GM12878 (cell line): ENCODE results near the gene RAE1. TPM values are rescaled to one million over a fixed set of nuclear protein-coding genes. Genes with fewer than 3 reads are reported as not detected.

Source experiments
- E2F8 ChIP-seq: fragments of 450-650 bp; IDR thresholded peaks from 2 replicates; pipeline ENCODE4 v1.6.1; 2018; ENCODE audit warnings: mild to moderate bottlenecking, low read depth, moderate library complexity; ENCODE audit not compliant: partially characterized antibody
- EGR1 ChIP-seq, 2 experiments: IDR thresholded peaks; 1 replicate in 1 of 2; 2 replicates in 1 of 2; pipeline ENCODE4 v1.6.1; 2011 to 2012; ENCODE audit warnings: low read depth in 2 of 2, low read length in 2 of 2, borderline replicate concordance in 1 of 2, mild to moderate bottlenecking in 1 of 2, moderate library complexity in 1 of 2
- HCFC1 ChIP-seq: fragments of 150-350 bp; IDR thresholded peaks from 2 replicates; pipeline ENCODE4 v1.6.1; 2014; ENCODE audit warnings: low read length
- MTA2 ChIP-seq: fragments of 450-650 bp; IDR thresholded peaks from 2 replicates; pipeline ENCODE4 v1.6.1; 2016; ENCODE audit warnings: low read depth, mild to moderate bottlenecking, moderate library complexity
- RUNX3 ChIP-seq: IDR thresholded peaks from 2 replicates; pipeline ENCODE4 v1.6.1; 2012; ENCODE audit warnings: low read length, inconsistent platforms
- SREBF2 ChIP-seq: IDR thresholded peaks from 2 replicates; pipeline ENCODE4 v1.6.1; 2012; ENCODE audit warnings: mild to moderate bottlenecking, low read length
- STAT3 ChIP-seq: IDR thresholded peaks from 2 replicates; pipeline ENCODE4 v1.6.1; 2011; ENCODE audit warnings: low read depth, low read length, improper control_type of control experiment
- SUPT20H ChIP-seq: IDR thresholded peaks from 2 replicates; pipeline ENCODE4 v1.6.1; 2011; ENCODE audit warnings: low read depth, mild to moderate bottlenecking, low read length, moderate library complexity, borderline replicate concordance; ENCODE audit not compliant: control insufficient read depth
- TCF12 ChIP-seq: IDR thresholded peaks from 2 replicates; pipeline ENCODE4 v1.6.1; 2011; ENCODE audit warnings: low read depth, mild to moderate bottlenecking, low read length
- ZBED1 ChIP-seq: IDR thresholded peaks from 2 replicates; pipeline ENCODE4 v1.6.1; 2016; ENCODE audit warnings: borderline replicate concordance
- ZNF274 ChIP-seq: IDR thresholded peaks from one replicate; pipeline ENCODE4 v1.8.0; 2011; ENCODE audit not compliant: insufficient read length, insufficient read depth
- ZNF622 ChIP-seq: fragments of 450-650 bp; IDR thresholded peaks from 2 replicates; pipeline ENCODE4 v1.6.1; 2017; ENCODE audit warnings: mild to moderate bottlenecking, inconsistent platforms
- ZNF687 ChIP-seq: fragments of 450-650 bp; IDR thresholded peaks from 2 replicates; pipeline ENCODE4 v1.6.1; 2017; ENCODE audit warnings: mild to moderate bottlenecking, moderate library complexity
- polyA plus RNA-seq, 11 experiments: library from polyadenylated mRNA; depleted of rRNA in 4 of 11; unstranded in 6 of 11; stranded (reverse) in 5 of 11; fragments of >200 nt; fragmentation: Nextera tagmentation in 4 of 11; fragmentation: Illumina TruSeq in 1 of 11; extraction: Ambion mirVana in 4 of 11; extraction: Trizol in 1 of 11; gene quantifications; 1 replicate in 1 of 11; 2 replicates in 10 of 11; pipeline versions ENCODE4 v1.2.1 to v1.2.3, GENCODE V29; 2011 to 2016; ENCODE audit warnings: inconsistent platforms in 2 of 11, missing spikeins in 2 of 11, low read depth in 1 of 11
- total RNA-seq, 4 experiments: library from RNA; depleted of rRNA in 3 of 4; stranded (reverse); fragments of >200 nt in 3 of 4; fragmentation: Illumina TruSeq in 1 of 4; extraction: Trizol in 1 of 4; gene quantifications; 2 replicates each; pipeline versions ENCODE4 v1.2.1 to v1.2.3, GENCODE V29; 2013 to 2021
- TF ChIP-seq, protein P1 (sequence below): IDR thresholded peaks from 2 replicates; pipeline ENCODE4 v1.6.1; 2012; ENCODE audit warnings: low read length, inconsistent platforms
- TF ChIP-seq, protein P2 (sequence below): fragments of 450-650 bp; formaldehyde crosslinking; IDR thresholded peaks from 2 replicates; pipeline ENCODE4 v1.4.0; 2020; ENCODE audit warnings: mild to moderate bottlenecking, moderate library complexity

Gene RAE1
- total and polyA plus RNA-seq, 10 of the 15 experiments (the other 5 are each of a cell fraction or from before 2014, with no cell fraction given), result 28.7 to 107 (median 49.3) TPM

GRCh38 chr20:57392512-57393271 lies 41.6 kb downstream of the RAE1 start (continued):
- no peak for TF ChIP-seq STAT3
- TF ChIP-seq ZNF274, result no peak
- peak; percentile 43; the same call in 1 of the 2 replicates for TF ChIP-seq MTA2
- no peak for TF ChIP-seq E2F8
- TF ChIP-seq ZNF687, result peak; percentile 69; the same call in 1 of the 2 replicates
- TF ChIP-seq, protein P1, sequence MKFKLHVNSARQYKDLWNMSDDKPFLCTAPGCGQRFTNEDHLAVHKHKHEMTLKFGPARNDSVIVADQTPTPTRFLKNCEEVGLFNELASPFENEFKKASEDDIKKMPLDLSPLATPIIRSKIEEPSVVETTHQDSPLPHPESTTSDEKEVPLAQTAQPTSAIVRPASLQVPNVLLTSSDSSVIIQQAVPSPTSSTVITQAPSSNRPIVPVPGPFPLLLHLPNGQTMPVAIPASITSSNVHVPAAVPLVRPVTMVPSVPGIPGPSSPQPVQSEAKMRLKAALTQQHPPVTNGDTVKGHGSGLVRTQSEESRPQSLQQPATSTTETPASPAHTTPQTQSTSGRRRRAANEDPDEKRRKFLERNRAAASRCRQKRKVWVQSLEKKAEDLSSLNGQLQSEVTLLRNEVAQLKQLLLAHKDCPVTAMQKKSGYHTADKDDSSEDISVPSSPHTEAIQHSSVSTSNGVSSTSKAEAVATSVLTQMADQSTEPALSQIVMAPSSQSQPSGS, result no peak
- TF ChIP-seq TCF12, result peak; percentile 35; the same call in 1 of the 2 replicates
- TF ChIP-seq SUPT20H, result no peak
- TF ChIP-seq ZNF622, result no peak
- TF ChIP-seq RUNX3, result no peak
- TF ChIP-seq, protein P2, sequence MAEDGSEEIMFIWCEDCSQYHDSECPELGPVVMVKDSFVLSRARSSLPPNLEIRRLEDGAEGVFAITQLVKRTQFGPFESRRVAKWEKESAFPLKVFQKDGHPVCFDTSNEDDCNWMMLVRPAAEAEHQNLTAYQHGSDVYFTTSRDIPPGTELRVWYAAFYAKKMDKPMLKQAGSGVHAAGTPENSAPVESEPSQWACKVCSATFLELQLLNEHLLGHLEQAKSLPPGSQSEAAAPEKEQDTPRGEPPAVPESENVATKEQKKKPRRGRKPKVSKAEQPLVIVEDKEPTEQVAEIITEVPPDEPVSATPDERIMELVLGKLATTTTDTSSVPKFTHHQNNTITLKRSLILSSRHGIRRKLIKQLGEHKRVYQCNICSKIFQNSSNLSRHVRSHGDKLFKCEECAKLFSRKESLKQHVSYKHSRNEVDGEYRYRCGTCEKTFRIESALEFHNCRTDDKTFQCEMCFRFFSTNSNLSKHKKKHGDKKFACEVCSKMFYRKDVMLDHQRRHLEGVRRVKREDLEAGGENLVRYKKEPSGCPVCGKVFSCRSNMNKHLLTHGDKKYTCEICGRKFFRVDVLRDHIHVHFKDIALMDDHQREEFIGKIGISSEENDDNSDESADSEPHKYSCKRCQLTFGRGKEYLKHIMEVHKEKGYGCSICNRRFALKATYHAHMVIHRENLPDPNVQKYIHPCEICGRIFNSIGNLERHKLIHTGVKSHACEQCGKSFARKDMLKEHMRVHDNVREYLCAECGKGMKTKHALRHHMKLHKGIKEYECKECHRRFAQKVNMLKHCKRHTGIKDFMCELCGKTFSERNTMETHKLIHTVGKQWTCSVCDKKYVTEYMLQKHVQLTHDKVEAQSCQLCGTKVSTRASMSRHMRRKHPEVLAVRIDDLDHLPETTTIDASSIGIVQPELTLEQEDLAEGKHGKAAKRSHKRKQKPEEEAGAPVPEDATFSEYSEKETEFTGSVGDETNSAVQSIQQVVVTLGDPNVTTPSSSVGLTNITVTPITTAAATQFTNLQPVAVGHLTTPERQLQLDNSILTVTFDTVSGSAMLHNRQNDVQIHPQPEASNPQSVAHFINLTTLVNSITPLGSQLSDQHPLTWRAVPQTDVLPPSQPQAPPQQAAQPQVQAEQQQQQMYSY (CRISPR knock-in tag), result no peak
- TF ChIP-seq HCFC1, result no peak
- TF ChIP-seq ZBED1, result no peak
- no peak for TF ChIP-seq SREBF2
- no peak for TF ChIP-seq EGR1 (IDR thresholded peaks at IDR 0.05; ENCODE audit: borderline replicate concordance in 1 of 2, low read depth in 2 of 2, low read length in 2 of 2)
